Gastrocnemius medialis (tissue), 4 donors: ENCODE measurements around the gene PSAP. TPM values are rescaled to one million over a fixed set of nuclear protein-coding genes. Genes with fewer than 3 reads are reported as not detected.

ENCODE experiments used
- ATAC-seq, 2 donors: fragments of 150-250 bp; one replicate each; pipeline ENCODE4 v1.9.1; 2016
- DNase-seq, 2 donors: peaks; one replicate each; pipeline ENCODE4 v3.0.0-alpha.2; 2019
- H3K27ac ChIP-seq, 4 donors: fragments of 200-600 bp; sonication (generic); 1 replicate in 1 of 4; 2 replicates in 3 of 4; pipeline ENCODE4 v1.5.1; 2016 to 2018; ENCODE audit warnings: mild to moderate bottlenecking in 2 of 4, moderate library complexity in 1 of 4
- H3K27me3 ChIP-seq, 3 donors: fragments of 200-600 bp; sonication (generic) in 2 of 3; 1 replicate in 1 of 3; 2 replicates in 2 of 3; pipeline versions ENCODE4 v1.5.1 to v1.6.0; 2016 to 2019; ENCODE audit warnings: mild to moderate bottlenecking in 1 of 3, moderate library complexity in 1 of 3
- H3K36me3 ChIP-seq, 2 donors: fragments of 200-600 bp; sonication (generic) in 1 of 2; one replicate each; pipeline ENCODE4 v1.5.1; 2017 to 2018
- H3K4me1 ChIP-seq, 2 donors: fragments of 200-600 bp; sonication (generic) in 1 of 2; one replicate each; pipeline ENCODE4 v1.5.1; 2016 to 2017; ENCODE audit warnings: mild to moderate bottlenecking in 2 of 2
- H3K4me3 ChIP-seq, 4 donors: fragments of 200-600 bp; sonication (generic) in 3 of 4; 1 replicate in 1 of 4; 2 replicates in 3 of 4; pipeline ENCODE4 v1.5.1; 2016 to 2019; ENCODE audit warnings: mild to moderate bottlenecking in 2 of 4
- H3K9me3 ChIP-seq, 3 donors: fragments of 200-600 bp; sonication (generic) in 2 of 3; 1 replicate in 1 of 3; 2 replicates in 2 of 3; pipeline ENCODE4 v1.5.1; 2016 to 2019
- CTCF ChIP-seq, 5 experiments: fragments of 450-650 bp in 3 of 5; fragments of 200-600 bp in 2 of 5; sonication (generic) in 2 of 5; IDR thresholded peaks in 4 of 5; conservative IDR thresholded peaks in 1 of 5; 1 replicate in 4 of 5; 2 replicates in 1 of 5; pipeline ENCODE4 v1.5.1; 2016 to 2019; ENCODE audit warnings: antibody characterized with exemption in 5 of 5, mild to moderate bottlenecking in 3 of 5, moderate library complexity in 3 of 5
- POLR2A ChIP-seq, 2 donors: fragments of 450-650 bp; IDR thresholded peaks; one replicate each; pipeline ENCODE4 v1.6.1; 2017; ENCODE audit warnings: antibody characterized with exemption in 2 of 2, mild to moderate bottlenecking in 2 of 2, moderate library complexity in 2 of 2
- in situ Hi-C, 4 donors: fragments of 200-750 bp; cut with MboI; loops; one replicate each; pipeline versions ENCODE4 v1.15.0 to v1.8.0; 2017; ENCODE audit warnings: low sequenced_read_pairs in 4 of 4
- intact Hi-C: fragments of 100-400 bp; cut with DNase I; formaldehyde crosslinking; loops from one replicate; pipeline ENCODE4 v1.15.1; 2023; ENCODE audit warnings: low total_unique reads
- total RNA-seq, 4 donors: library from RNA; depleted of rRNA; stranded (reverse); fragments of >200 nt; gene quantifications; one replicate each; pipeline versions ENCODE4 v1.1.0 to v1.2.3, GENCODE V29; 2016

PSAP gene
- total RNA-seq, 4 donors from 2014 or later = 833 to 1,730 (median 1,179) TPM

DNA sequence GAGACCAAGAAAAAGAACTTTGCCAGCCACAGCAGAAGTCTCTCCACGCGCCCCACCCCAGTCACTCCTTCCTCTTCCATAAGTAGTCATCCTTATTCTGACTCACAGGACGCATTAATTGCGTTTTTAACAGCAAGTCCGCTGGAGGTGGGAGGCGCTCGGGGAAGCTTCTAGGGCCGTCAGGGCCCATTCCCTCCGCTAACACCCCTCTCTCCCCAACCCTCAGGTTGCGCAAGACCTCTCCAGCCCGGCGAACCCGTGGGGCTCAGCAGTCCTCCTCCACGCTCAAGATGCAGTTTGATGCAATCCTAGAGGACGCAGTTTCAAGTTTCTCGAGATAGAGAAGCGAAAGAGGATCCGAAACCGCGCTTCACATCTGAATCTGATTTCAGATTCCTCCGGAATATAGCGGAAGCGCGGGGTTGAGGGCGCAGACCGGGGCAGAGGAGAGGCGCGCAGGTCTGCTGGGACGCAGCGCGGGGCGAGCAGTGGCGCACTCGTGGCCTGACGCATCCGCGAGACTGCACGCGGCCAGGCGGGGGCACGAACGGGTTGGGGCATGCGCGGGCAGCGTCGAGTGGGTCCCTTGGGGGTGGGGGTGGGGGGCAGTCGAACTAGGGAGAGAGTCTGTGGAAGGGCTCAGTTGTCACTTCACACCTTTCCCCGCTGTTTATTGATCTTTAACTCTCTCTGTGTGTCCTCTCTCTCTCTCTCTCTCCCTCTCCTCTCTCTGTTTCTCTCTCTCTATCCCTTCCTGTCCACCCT is 37.8 kb upstream of the PSAP start:
- Histone ChIP-seq H3K4me3 (peak overlapping the region; percentile 57 to 80 (median 68)), H3K27ac (peak overlapping the region; percentile 58 to 86 (median 79)), H3K4me1 (peaks cover 11 to 15% of the 10 kb centered on the region in 2 donors), H3K9me3 (no peaks in the 10 kb centered on the region), H3K36me3 (no peaks in the 10 kb centered on the region), H3K27me3 (no peaks in the 10 kb centered on the region)
- peak; percentile 77 to 79 for DNase-seq
- in situ Hi-C loops = loop anchor here in 1 of 4 donors (5.0 kb wide), 1 partner anchor 47 kb away; no protein-coding TSS in a partner anchor
- ATAC-seq = peak; percentile 88 to 89
- intact Hi-C loops = loop anchor here (2.0 to 5.0 kb wide), 3 partner anchors 38 to 512 kb away; partner anchors contain the start of gene PSAP
- TF ChIP-seq CTCF (IDR thresholded peaks at IDR 0.05 in 4 of 5, conservative IDR thresholded peaks at IDR 0.05 in 1 of 5) (peak in 1 of 5 experiments; percentile 11), POLR2A (IDR thresholded peaks at IDR 0.05) (peak; percentile 86)

- peak overlapping the region; percentile 58 to 86 (median 79) for H3K27ac ChIP-seq
- intact Hi-C loops (loop anchor here (2.0 to 5.0 kb wide), 3 partner anchors 37 to 511 kb away; partner anchors contain the start of gene PSAP), in situ Hi-C loops (loop anchor here in 1 of 4 donors (5.0 kb wide), 1 partner anchor 46 kb away; no protein-coding TSS in a partner anchor)
Measured at GRCh38 chr10:71888248-71888622, 37.2 kb upstream of the PSAP start.

DNA sequence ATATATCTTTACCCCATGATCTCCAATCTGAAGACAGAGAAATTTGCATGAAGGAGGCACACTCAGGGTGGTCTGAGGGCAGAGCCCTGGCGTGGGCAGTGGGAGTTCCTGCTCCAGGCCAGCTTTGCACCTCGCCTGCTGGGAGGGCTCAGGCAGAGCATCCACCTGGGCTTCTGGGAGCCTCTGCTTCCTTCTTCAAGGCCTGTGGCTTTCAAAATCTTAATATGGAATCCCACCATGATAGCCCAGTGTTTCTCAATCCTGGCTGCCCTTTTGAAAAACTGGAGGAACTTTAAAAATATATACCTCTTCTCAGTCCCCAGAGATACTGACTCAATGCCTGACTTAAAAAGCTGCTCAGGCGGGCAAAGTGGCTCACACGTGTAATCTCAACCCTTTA is 36.7 kb upstream of the PSAP start:
- no peak overlapping the region for H3K4me3 ChIP-seq
- peaks cover 21 to 25% of the 10 kb centered on the region in 2 donors for H3K4me1 ChIP-seq
- ATAC-seq (no peak), DNase-seq (no peak)
- TF ChIP-seq POLR2A (IDR thresholded peaks at IDR 0.05) (no peak), CTCF (IDR thresholded peaks at IDR 0.05 in 4 of 5, conservative IDR thresholded peaks at IDR 0.05 in 1 of 5) (no peak)
- no peaks in the 10 kb centered on the region for H3K36me3 ChIP-seq
- no peaks in the 10 kb centered on the region for H3K9me3 ChIP-seq
- H3K27me3 ChIP-seq = no peaks in the 10 kb centered on the region
- peak overlapping the region in 3 of 4 donors; percentile 76 to 86 (median 82) for H3K27ac ChIP-seq
- in situ Hi-C loops = loop anchor here in 1 of 4 donors (5.0 kb wide), 1 partner anchor 45 kb away; no protein-coding TSS in a partner anchor
- intact Hi-C loops = loop anchor here (2.0 to 5.0 kb wide), 3 partner anchors 37 to 510 kb away; partner anchors contain the start of gene PSAP

More at GRCh38 chr10:71888248-71888622, 37.2 kb upstream of the PSAP start:
- Histone ChIP-seq H3K4me3 (peak overlapping the region; percentile 57 to 80 (median 68)), H3K4me1 (peaks cover 17 to 21% of the 10 kb centered on the region in 2 donors), H3K36me3 (no peaks in the 10 kb centered on the region), H3K27me3 (no peaks in the 10 kb centered on the region), H3K9me3 (no peaks in the 10 kb centered on the region)
- TF ChIP-seq CTCF (IDR thresholded peaks at IDR 0.05 in 4 of 5, conservative IDR thresholded peaks at IDR 0.05 in 1 of 5) (no peak), POLR2A (IDR thresholded peaks at IDR 0.05) (no peak)
- DNase-seq (no peak), ATAC-seq (no peak)

GRCh38 chr10:71882813-71883659 is 32.0 kb upstream of the PSAP start:
- Histone ChIP-seq H3K27me3 (no peaks in the 10 kb centered on the region), H3K9me3 (no peaks in the 10 kb centered on the region), H3K27ac (peak overlapping the region in 3 of 4 donors; percentile 7 to 12 (median 12)), H3K4me3 (no peak overlapping the region), H3K4me1 (peaks cover 14 to 17% of the 10 kb centered on the region in 2 donors), H3K36me3 (no peaks in the 10 kb centered on the region)
- intact Hi-C loops = no loop called here
- TF ChIP-seq CTCF (IDR thresholded peaks at IDR 0.05 in 4 of 5, conservative IDR thresholded peaks at IDR 0.05 in 1 of 5) (no peak), POLR2A (IDR thresholded peaks at IDR 0.05) (no peak)
- in situ Hi-C loops = no loop called here
- DNase-seq (no peak), ATAC-seq (no peak)
